Hematopoietic multipotent progenitor cell treated with erythropoietin and hydrocortisone succinate and interleukin-3 and kit ligand, for 4 days (in vitro differentiated cells): ENCODE results near the gene MNDA.
A peak's percentile ranks its signal among the peaks of the same experiment; 100 is the strongest.

Experiments used
- DNase-seq: peaks from one replicate; pipeline ENCODE4 v3.0.0-alpha.2; 2015

MNDA gene

DNA sequence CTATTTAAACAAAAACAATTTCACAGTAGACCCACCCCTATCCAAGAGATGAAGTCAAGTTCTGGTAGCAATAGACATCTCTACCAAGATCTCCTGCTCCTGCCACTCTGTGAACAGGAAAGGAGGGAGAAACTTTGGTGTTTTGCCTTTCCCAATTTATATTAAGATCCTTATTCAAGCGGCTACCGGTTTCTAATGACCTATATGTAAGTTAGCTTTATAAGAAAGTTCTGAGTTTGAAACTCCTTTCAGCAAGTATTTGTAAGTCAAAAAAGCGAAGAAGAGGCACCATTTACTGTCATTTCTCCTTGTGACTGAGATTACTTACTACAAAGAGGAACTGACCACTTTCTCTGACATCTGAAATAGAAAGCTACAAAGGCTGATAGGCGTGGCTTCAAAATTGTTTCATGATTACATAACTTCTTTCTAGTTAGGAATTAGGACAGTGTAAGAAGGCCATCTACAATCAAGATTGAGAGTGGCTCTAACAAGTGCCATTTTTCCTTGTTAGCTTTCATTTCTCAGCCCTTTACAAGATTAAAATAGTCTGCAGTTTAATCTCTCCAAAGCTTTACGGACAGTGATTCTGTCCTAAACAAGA, at the start of gene MNDA:
Gene MNDA (plus strand): TSS at position 448 of the 604 bp plus-strand sequence. CDS start 10,803 bp downstream, outside the sequence.
- peak; percentile 84 for DNase-seq

DNA sequence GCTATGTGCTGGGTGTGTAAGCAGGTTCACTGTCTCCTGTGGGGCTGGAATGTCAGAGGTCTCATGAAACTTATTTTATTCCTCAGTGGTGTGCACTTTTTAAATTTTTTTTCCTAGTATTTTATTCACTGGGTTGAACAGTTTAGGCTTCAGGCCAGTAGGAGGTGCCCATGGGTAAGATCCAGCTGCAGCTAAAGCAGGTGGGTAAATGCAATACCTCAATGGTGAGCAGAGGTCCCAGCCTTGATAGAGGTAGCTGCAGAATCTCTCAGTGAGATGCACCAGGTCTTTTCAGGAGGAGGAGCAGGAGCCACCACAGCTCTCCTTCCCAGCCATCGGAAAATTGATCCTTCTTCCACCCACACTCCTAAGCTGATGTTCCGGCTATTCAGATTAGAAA, 37.5 kb upstream of the MNDA start:
- DNase-seq = no peak

DNA sequence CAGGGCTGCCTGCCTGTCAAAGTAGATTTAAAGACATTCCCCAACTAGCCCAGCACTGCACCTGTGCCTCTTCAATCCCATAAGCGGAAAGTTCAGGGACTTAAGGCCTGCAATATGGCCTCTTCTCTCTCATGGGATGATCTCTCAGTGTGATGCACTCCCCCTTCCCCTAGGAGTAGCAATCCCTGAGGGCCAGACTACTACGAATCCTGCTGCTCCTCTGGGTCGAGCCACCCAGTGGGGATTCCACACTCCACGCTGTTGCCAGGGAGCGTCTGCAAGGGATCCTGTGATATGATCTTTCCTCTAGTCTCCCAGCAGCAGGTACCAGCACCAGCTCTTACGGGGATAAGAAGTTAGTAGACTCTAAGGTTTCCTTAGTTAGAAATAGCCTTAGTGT, 36.9 kb upstream of the MNDA start:
- no peak for DNase-seq

DNA sequence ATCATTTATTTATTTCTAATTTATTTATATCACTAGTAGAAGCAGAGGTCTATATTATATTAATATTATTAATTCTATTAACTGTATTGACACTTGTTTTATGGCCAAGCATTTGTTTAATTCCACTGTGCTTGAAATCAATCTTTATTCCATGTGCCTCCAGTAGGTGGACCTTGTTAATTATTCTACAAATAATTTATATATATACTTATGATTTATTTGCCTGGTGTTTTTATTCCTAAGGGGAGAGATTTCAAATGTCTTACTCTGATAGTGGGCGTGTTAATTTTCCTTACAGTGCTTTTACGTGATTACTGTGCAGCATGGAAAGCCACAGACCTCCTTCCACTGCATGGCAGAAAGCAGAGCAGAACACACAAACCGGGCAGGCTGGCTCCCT, 32.6 kb upstream of the MNDA start:
- DNase-seq = peak; percentile 40

DNA sequence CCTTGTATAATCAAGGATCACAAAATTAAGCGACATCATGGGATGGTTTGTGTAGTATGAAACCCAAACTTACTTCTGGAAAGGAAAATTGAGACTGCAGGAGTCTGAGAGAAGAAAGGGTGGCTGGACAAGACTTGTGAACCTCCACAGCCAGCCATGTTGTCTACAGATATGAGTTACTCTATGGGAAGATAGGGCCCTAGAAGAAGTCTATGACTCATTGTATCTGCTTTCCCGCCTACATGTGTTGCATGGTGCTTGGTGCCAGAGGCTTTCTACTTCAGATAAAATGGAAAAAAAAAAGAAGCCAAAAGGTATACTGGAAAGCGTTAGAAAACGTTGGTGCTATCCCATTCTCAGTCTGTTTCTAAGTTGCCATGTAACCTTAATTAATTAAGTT, 31.5 kb upstream of the MNDA start:
- DNase-seq = peak; percentile 41

DNA sequence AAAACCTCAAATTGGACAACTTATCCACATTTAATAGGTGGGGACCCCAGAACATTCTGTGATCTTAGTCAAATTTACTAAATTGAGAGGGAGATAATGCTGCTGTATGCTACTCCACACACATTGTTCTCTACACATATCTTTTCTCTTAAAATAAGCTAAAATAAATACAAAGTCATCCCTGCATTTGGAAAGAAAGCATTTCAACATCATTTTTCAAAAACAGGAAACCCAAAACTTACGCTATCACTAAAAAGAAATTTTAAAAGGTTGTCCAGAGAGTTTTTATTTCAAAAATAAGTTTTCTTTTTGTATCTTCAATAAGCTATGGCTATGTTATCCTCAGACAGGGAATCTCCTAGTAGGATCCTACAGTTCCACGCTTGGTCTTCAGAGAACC, 30.6 kb upstream of the MNDA start:
- DNase-seq = no peak

DNA sequence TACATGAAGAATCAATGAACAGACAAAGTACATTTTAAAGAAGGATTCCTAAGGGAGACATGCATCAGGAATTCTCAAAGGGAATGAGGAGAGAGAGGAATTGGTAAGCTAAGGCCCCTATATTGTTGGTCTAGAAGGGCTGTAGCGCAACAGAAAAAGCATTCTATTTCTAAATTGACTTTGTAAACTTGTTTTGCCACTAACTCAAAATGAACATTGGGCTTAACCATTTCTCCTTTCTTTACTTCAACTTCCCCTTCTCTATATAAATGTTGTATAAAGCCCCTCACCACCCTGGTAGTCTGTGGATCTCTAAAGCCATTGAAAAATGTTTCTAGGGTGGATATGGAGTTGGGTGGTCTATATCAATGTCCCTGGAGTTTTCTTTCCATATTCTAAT, 29.8 kb upstream of the MNDA start:
- peak; percentile 31 for DNase-seq

DNA sequence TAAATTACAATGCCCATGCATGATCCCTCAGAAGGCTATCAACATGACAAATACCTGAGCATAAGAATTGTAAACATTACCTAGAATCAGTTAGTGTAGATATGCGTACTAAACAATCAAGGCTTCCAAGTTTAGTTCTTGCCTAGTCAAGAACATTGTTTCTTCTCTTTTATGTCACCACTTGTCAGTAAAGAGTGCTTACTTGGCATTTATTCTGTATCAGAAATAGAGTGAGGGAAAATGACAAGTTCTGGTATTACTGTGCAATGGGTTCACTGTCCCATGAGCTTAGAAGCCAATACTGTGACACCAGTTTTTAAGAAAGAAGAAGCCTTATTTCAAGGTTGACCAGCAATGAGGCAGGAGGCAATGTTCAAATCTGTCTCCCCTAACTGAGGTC, 27.5 kb upstream of the MNDA start:
- DNase-seq = no peak

DNA sequence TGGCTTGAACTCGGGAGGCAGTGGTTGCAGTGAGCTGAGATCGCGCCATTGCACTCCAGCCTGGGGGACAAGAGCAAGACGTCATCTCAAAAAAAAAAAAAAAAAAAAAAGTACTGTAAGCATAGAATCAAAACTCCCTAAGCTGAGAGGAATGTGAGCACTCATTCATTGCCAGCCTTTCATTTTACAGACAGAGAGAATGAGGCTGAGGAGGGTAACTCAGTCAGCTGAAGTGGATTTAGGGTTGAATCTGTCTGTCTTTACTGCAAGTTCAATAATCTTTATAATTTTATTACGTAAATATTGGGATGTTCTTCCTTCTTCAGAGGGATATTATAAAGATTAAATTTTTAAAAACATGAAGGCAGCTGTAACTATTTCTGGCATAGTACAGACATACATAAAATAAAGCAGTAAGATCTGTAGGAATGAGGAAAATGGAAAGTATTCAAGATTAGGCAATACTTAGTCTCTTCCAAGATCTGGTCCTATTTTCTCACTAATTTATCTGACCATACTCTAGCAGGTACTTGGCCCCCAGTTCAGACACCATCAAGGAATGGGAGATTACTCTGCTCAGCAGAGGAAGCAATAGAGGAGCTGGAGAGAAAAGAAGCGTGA, 24.1 kb upstream of the MNDA start:
- DNase-seq = no peak

DNA sequence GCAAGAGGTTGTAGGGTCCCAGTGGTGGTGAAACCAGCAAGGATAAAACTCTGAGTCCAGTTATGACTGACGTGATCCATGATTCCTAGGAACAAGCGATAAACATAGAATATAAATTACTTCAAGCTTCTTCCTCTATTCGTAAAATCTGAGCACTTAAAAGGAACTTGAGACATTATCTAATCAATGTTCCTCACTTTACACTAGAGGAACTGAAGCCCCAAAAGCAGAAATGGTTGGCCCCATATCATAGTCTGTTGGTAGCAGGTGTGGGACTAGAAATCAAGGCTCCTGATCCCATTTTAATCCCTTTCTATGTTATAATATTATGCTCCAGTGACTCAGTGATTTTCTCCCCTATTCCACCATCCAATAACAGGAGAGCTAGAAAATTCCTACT, 21.9 kb upstream of the MNDA start:
- peak; percentile 64 for DNase-seq

DNA sequence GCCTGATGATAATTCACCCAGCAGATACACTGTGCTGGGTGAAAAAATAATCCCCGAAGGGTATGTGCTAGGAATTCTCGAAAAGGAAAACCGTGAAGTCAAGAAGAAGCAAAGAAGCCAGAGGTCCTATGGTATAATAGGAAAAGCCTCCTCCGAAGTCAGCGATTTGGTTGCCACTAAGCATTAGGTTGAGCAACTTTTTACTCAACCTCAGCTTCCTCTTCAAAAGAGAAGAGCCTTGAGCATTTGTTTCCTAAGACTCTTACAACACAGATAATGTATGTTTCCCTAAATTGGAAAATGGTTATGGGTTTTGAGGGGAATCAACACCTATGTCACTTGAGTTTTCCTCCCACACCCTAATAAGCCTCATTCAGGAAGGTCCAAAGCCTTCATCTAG, 21.3 kb upstream of the MNDA start:
- DNase-seq = peak; percentile 73

DNA sequence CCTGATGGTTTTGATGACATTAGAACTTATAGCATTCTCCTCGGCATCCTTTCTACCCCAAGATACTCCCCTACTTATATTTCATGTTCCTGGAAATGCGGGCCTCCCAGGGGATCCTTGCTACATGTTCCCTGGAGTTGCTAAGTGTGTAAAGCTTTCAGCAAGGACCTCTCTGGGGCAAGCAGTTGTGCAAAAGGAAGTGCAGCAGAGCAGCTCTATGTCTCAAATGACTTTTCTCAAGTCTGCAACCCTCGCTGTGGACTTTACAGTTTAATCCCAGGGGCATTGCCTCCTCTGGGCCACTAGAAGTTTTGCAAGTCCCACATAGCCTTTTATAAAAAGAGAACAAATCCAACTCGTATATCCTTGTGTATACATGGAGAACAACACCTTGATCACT, 20.8 kb upstream of the MNDA start:
- no peak for DNase-seq

DNA sequence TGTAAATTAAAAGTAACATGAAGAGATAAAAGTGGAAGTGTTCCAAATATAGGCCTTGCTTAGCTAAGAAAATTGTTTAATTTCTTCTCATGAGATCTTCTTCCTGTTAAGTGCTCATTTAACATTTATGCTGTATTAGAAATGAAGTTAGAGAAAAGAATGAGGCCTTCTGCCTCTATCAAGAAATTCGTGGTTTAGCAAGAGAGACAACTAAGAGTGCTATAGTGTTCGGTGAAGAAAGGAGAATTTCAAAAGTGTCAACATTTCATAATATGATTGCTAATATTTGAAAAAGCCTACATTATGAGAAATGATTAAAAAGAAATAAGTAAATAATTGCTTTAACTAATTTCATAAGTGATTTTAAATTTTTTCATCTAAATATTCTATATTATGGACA, 18.8 kb upstream of the MNDA start:
- DNase-seq = no peak

DNA sequence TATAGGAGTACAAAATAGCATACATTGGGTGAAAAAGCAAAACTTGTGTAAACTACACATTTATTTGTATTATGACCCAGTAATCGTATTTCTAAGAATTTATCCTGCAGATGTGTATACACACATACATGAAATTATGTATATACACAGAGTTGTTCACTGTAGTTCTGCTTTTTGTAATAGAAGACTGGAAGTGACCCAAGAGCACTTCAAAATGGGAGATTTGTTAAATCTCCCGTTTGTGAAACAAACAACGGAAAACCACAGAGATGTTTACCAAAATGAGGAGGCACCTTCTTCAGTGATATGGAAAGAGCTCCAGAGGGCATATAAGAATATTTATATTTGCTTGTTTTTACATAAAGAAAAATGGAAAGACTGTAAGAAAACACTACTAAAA, 18.0 kb upstream of the MNDA start:
- DNase-seq = peak; percentile 60

DNA sequence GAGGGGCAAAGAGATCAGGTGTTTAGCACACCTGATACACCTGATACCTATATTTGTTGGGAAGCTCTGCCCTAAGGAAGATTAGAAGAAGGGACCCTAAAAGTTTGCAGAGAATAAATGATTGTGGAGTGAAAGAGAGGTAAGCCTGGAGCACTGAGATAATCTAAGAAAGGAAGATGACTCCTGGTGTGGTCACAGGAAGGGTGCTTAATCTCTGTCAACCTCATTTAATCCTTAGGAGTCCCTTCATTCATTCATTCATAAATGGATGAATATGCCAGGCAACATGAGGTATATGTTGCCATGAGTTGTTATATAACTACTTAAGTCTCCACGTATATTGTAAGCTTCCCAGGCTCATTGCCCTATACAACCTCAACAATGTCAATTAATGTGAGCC, 16.2 kb upstream of the MNDA start:
- no peak for DNase-seq

DNA sequence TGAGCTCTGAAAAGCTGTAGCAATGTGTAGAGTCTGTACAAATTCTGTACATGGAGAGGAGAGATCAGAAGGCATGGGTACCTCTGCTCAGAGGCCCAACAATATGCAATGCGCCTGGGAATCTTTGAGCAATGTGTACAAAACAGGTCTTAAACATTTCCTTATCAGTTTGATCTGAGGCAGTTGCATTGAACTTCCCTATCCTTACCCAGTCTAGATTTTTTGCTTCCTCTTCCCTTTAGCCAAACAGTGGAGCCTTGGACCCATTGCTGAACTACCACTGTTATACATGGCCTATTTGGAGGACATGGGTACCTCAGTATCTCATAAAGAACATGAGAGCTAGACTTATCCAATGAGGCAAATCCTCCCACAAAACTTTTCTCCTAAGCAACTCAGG, 12.6 kb upstream of the MNDA start:
- peak; percentile 66 for DNase-seq

DNA sequence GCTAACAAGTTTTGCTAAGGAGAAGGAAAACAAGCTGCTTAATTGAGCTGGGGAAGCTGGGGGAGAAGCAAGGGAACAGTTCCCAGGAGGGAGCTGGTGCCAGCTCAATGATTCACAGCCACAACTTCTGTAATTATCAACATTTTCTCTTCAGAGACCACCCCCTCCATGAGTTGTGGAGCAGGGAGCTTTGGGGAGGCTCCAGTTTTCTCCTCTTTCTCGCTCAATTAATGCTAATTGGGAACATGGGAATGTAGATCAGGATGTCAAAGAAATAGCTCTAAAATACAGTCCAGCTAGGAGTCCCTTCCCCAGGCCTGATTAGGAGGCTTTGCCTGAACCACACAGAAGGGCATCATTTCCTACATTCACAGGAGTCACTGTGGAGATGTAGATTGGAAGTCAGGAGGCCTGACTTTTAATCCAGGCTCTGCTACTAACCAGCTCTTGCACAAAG, 12.1 kb upstream of the MNDA start:
- DNase-seq = peak; percentile 33

DNA sequence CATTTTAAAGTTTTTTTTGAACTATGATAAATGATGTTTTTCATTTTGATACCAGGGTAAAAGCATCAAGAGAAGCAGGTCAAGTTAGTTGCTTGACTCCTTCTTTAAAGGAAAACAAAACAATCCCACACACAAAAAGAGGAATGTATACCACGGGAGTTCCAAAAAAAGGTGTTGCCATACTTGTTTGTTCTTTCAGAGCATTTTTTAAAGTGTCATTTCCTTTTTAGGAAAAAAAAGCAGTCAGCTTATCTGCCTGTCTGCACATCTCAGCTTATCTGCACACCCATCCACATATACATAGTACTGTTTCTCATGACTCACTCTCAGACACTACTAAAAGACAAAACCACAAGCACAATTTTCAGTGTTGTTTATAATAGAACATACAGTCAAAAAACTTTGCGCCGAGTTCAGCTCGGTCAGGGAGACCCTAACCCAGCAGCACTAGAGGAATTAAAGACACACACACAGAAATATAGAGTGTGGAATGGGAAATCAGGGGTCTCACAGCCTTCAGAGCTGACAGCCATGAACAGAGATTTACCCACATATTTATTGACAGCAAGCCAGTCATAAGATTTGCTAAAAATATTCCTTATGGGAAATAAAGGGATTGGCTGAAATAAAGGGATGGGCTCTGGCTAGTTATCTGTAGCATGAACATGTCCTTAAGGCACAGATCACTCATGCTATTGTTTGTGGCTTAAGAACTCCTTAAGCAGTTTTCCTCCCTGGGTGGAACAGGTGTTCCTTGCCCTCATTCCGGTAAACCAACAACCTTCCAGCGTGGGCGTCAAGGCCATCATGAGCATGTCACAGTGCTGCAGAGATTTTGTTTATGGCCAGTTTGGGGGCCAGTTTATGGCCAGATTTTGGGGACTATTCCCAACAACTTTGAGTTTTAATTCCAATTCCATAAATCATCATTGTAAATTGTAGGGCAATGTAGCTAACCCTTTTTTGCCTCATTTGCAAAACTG, 11.4 kb upstream of the MNDA start:
- DNase-seq = peak; percentile 94

DNA sequence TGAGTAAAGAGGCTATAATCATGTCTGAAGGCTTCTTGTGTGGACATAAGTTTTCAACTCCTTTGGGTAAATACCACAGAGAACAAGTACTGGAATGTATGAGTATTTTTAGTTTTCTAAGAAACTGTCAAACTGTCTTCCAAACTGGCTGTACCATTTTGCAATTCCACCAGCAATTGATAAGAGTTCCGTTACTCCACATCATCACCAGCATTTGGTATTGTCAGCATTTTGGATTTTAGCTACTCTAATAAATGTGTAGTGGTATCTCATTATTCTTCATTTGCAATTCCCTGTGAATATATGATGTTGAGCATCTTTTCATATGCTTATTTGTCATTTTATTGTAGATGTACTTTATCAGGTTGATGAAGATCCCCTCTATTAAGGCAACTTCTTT, 9.4 kb upstream of the MNDA start:
- no peak for DNase-seq

DNA sequence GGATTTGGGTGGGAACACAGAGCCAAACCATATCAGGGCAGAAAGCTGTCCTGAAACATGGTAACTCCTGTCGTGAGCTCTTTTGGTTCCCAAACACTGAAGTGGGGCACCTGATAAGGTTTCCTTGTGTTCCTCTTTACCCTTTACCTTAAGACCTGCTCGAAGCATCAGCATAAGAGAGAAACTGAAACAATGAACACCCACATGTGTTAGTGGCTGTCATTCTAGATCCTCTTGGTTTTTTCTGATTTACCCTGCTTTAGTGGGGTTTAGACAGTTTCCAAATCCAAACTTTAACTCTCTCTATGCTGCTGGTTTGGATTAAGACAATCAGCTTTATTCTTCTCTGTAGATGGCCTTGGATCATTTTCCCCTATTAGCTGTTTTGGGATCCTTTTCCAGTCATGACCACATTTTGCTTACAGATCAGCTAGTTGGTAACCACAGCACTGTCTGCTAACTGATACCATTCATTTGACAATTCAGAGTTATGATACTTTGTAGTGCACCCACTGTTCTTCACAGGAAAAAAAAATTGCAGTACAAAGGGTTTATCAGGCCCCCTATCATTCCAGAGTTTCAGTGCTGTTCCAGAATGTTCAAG, 975 bp upstream of the MNDA start:
- DNase-seq = peak; percentile 45

DNA sequence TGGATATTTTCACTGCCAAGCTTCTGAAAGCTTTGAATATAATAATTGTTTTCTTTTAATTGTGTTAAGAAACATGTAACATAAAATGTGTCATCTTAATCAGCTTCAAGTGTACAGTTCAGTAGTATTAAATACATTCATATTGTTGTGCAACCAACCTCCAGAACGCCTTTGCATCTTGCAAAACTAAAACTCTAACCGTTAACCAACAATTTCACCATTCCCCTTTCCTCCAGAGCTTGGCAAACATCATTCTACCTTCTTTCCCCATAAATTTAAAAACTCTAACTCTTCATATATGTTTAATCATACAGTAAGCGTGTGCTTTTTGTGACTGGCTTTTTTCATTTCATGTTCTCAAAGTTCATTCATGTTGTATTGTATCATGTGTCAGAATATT, 2.1 kb downstream of the MNDA start:
- peak; percentile 66 for DNase-seq

DNA sequence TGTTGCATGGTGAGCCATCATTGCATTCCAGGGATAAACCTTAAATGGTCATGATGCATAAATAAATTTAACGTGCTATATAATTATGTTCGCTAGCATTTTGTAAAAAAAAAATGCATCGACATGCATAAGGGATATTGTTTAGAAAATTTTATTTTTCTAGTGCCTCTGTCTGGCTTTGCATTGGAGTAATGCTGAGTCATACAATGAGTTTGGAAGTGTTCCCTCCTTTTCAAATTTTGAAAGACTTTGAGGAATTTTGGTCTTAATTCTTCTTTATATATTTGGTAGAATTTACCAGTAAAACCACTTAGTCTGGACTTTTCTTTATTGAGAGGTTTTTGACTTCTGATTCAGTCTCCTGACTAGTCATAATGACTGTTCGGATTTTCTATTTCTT, 4.9 kb downstream of the MNDA start:
- DNase-seq = no peak

DNA sequence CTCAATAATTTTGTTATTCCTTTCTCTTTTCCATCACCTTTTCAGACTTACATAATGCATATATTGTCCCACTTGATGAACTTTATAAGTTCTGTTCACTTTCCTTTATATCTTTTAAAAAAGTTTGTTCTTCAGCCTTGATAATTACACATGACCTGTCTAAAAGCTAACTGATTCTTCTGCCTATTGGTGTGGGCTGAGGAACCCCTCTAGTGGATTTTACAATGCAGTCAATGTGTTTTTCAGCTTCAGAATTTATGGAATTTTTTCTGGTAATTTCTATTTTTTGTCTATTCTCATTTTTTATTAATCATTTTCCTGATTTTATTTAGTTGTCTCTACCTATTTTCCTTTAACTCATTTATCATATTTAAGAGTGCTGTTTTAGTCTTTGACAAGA, 7.5 kb downstream of the MNDA start:
- DNase-seq = no peak
